ENCODE data around the gene GSE1.

The GSE1 gene

DNA sequence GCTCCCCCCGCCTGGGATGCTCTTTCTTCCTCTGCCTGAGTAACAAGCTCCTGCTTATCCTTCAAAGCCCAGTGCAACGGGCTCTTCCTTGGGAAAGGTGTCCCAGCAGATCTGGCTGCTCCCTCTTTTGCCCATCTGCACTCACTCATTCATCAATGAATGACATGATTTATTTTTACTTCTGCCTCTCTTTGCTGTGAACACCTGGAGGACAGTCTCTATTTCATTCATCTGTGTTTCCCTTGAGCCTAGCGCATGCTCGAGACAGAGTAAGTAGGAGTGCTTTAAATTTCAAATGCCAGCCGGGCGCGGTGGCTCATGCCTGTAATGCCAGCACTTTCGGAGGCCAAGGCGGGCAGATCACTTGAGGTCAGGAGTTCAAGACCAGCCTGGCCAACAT is 97.6 kb downstream of the GSE1 start:
- no peak for DNase-seq

- DNase-seq: no peak
Observed at GRCh38 chr16:85711982-85712587, 99.0 kb downstream of the GSE1 start.

DNA sequence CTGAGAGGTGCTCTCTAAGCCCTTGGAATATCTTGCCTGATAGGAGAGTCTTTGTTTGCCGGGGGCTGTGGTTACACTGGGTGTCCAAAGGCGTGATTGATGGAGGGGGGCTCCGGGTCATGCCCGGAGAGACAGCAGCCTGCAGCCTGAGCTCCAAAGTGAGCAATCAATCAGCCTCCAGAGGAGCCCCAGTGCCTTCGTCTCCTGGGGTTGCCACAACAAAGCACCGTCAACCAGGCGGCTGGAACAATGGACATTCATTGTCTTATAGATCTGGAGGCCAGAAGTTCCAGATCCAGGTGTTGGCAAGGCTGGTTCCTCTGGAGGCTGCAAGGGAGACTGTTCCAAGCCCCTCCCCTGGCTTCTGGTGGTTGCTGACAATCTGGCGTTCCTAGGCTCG is 99.7 kb downstream of the GSE1 start:
- no peak for DNase-seq

DNA sequence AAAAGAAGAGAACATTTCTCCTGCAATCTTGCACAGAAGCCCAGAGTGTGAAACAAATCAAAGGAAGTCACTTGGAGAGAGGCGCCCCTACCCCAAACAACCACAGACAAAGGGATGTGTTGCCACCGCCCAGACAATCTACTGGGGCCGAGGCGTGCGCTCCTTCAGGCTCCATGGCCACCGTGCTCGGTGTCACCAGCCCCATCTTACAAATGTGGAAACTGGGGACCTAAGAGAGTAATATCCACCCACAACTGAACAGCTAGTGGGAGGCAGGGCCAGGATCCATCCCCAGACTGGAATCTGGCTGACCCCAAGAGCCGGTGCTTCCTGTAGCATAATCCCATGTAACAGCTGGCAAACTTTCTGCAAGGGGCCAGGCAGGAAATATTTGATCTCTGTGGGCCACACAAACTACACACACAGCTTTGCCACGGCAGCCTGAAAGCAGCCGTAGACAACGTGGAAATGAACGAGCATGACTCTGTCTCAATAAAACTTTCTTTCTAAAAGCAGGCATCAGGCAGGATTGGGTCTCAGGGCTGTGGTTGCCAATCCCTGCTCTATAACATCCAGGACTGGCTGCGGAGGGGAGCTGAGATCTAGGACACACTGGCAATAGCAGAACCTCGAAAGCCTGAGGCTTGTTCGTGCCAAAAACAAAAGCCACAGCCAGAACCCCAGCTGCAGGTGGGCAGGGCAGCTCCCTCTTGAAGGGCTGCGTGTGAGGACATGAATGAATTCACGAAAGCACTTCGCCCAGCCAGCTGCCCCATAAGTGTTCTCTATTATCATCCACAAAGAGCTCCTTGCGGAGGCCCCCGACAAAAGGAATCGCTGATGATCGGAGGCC is 102.3 kb downstream of the GSE1 start:
- no peak for DNase-seq

GRCh38 chr16:85716022-85716679 is 103.0 kb downstream of the GSE1 start:
- DNase-seq: no peak

- DNase-seq: no peak
Observed at GRCh38 chr16:85716680-85717038, 103.5 kb downstream of the GSE1 start.

DNA sequence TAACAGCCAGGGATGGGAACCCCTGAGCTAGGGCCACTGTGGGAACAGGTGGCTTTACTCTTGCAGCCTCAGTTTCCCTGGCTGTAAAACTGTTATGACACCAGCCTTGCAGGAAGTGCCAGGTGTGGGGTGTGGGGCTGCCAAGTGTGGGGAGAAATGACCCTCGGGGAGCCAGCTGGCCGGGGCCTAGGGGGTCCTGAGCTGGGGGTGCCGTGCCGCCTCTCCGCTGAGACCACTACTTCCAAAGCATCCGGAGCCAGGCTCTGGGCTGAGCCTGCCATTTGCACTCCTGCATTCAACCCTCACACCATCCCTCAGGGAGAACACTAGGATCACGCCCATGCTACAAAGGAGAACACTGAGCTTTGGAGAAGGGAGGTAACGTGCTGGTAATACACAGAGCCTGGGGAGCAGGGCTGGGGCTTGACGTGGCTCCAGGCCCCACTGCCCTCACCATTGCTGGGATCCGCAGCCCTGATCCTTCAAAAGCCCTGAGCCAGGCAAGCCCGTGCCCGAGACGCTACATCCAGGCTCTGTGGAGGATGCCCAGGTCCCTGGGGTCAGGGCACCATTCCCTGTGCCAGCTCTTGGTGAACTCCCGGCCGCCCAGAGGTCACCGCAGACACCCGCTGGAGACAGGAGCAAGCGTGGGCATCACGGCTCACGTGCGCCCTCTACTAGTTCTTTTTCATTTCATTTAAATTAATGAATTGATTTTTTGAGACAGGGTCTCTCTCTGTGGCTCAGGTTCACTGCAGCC is 104.5 kb downstream of the GSE1 start:
- peak; percentile 27 for DNase-seq

DNA sequence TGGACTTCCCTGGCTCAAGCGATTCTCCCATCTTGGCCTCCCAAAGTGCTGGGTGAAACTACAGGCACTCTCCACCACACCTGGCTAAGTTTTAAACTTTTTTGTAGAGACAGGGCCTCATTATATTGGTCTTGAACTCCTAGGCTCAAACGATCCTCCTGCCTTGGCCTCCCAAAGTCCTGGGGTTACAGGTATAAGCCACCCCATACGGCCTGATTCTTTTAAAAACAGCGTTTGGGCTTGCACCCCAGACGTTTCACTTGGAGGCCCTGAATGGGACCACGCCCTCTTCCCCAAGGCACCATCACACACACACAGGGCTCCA is 105.0 kb downstream of the GSE1 start:
- no peak for DNase-seq

GRCh38 chr16:85718682-85719081 is 105.6 kb downstream of the GSE1 start:
- DNase-seq: no peak

- no peak for DNase-seq
Observed at GRCh38 chr16:85719605-85720301, 106.6 kb downstream of the GSE1 start.

- DNase-seq: no peak
Observed at GRCh38 chr16:85720302-85720637, 107.1 kb downstream of the GSE1 start.

DNA sequence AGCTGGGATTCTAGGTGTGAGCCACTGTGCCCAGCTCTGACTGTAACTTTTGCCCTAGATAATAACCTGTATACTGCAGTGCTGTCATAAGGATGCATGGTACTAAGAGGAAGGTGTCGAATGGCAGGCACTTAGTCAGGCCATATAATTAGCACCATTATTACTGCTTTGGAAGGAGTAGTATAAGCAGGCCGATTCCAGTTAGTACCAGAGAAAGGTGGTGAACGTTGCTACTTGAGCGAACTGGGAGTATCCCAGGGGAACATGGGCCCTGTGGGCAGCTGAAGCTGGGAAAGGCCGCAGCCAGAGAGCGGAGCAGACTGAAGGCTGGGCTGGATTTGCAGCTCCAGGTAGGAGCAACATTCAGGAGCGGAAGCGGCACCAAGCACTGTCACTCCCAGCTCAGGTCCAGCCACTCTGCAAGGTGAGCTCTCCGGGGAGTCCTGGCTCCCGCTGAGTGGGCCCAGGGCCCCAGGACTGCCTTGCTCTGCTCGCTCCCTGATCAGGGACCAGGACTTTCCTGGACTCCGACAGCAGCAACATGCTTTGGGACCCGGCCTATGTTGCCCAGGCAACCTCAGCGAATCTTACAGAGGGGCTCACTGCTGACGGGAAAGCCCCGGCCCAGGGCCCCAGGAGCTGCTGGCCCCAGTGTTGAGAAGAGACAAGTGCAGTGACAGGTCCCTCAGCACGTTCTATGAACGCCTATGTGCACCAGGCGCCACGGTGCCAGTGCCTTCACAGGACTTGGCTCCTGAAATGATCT is 109.2 kb downstream of the GSE1 start:
- DNase-seq: no peak

DNA sequence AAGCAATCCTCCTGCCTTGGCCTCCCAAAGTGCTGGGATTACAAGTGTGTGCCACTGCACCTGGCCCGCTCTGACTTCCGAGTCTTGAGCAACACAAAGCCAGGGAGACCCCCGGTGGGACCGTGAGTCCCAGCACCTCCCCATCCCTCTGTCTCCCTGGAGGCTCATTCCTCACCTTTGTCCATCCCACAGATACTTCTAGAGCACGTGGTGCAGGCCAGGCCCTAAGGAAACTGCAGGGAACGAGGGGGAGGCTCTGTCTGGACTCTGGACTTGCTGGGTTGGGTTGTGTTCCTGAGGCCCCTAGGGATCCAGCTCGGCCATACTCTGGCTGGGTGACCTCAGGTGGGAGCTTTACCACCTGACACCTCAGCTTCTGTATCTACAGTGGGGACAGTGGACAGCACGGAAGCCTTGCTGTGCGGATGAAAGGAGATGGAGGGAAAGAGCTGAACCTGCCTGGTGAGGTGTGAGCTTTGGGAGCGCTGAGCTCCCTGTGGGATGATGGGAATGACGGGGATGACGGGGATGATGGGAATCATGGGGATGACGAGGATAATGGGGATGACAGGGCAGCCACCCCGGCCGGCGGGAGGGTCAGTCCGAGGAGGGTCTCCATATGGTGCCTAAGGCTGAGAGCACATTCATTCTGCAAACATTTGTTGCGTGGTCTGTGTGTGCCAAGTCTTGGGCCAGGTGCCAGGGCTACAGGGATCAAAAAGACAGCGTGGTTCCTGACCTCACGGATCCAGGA is 111.2 kb downstream of the GSE1 start:
- DNase-seq: no peak

GRCh38 chr16:85724936-85725335 is 111.8 kb downstream of the GSE1 start:
- DNase-seq: no peak
